ENCODE results near the gene MAP2K3. TPM values are rescaled to one million over a fixed set of nuclear protein-coding genes. Genes with fewer than 3 reads are reported as not detected.
A peak's percentile ranks its signal among the peaks of the same experiment; 100 is the strongest.

The MAP2K3 gene
- total and polyA plus RNA-seq, 11 donors: 29.4 to 170 (median 54.4) TPM

DNA sequence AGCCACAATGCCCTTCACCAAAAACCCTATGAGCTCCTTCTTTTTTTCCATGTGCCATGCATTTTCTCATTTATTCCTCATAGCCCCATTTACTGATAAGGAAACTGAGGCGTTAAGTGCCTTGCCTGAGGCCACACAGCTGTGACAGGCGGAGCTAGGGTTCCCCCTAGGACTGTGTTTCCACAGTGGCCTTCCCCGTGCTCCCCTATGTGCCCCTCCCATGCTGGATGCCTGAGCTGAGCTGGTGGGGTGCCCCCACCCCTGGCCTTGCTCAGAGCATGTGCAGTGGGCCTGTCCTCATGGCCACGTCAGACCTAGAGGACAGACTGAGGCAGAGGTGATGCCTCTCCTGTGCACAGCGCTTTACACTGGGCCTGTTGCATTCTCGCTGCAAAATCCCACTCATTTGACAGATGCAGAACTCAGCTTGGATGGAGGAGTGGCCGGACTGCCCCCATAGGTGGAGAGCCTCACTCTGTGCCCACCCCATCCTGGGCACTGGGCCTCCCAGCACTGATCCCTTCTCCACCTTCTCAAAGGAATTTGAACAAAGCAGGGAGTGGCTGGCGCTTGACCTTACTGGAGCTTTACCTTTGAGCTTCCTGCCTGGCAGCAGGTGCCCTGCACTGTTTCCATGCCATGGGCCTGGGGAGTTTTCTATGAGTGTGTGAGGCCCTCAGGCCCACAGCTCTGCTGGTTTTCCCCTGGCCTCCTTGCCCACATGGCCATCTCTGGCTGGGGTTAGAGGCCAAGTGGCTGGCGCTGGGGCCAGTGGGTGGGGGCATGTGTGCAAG lies 2.6 kb downstream of the MAP2K3 start:
- Histone ChIP-seq H3K36me3 (peaks cover 0 to 10% (median 0%) of the 10 kb centered on the region in 9 donors), H3K27ac (peak overlapping the region; percentile 69 to 99 (median 94)), H3K27me3 (no peaks in the 10 kb centered on the region), H3K9me3 (no peaks in the 10 kb centered on the region), H3K4me3 (peak overlapping the region in 11 of 12 donors; percentile 69 to 99 (median 94)), H3K4me1 (peaks cover 16 to 82% (median 59%) of the 10 kb centered on the region in 12 donors)
- no peak for TF ChIP-seq POLR2A (IDR thresholded peaks at IDR 0.05)
- TF ChIP-seq, protein P1, sequence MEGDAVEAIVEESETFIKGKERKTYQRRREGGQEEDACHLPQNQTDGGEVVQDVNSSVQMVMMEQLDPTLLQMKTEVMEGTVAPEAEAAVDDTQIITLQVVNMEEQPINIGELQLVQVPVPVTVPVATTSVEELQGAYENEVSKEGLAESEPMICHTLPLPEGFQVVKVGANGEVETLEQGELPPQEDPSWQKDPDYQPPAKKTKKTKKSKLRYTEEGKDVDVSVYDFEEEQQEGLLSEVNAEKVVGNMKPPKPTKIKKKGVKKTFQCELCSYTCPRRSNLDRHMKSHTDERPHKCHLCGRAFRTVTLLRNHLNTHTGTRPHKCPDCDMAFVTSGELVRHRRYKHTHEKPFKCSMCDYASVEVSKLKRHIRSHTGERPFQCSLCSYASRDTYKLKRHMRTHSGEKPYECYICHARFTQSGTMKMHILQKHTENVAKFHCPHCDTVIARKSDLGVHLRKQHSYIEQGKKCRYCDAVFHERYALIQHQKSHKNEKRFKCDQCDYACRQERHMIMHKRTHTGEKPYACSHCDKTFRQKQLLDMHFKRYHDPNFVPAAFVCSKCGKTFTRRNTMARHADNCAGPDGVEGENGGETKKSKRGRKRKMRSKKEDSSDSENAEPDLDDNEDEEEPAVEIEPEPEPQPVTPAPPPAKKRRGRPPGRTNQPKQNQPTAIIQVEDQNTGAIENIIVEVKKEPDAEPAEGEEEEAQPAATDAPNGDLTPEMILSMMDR (IDR thresholded peaks at IDR 0.05): no peak
- WGBS, 4 donors: 58 to 66% (median 65%) methylated on average over 9 of the region's 9 CpGs
- no peak for DNase-seq
- intact Hi-C loops (cut with DNase I): loop anchor here in 8 of 10 donors (2.0 to 10.0 kb wide), 7 partner anchors 162 to 245 kb away; partner anchors contain the start of genes USP22 (in 2 of the 8) and DHRS7B (in 1 of the 8)
- no peak for ATAC-seq

DNA sequence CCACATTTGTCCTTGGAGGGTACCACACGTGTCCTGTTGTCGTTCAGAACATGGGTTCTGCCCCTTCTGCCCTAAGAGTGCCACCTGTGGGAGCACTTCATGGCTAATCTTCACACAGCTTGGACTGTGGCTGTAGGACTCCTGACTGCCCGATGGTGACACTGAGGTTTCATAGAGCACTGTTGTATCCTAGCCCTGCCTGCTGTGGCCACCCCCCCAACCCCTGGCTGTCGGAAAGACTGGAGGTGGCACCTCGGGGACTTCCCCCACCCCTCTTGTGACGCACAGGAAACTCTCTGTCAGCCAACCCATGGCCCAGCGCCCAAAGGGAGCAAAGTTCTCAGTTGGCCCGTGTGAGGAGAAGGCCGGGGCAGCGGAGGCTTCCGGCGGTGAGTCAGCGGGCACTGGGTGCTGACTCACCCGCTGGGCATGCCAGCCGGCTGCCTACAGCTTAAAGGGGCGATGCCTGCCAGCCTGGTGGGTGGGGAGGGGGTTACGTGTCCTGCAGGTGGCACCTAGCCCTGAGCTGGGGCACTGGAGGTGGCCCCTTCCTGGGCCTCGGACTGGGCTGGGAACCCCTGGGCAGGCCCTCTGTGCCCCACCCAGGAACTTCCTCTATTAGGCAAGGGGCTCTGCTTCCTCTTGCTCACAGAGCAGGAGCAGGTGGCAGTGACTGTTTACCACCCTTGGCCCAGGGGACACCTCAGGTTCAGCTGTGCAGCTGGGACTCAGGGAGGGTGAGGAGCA lies 3.4 kb downstream of the MAP2K3 start:
- peak overlapping the region in 11 of 12 donors; percentile 69 to 99 (median 94) for H3K4me3 ChIP-seq
- intact Hi-C loops (cut with DNase I): loop anchor here in 8 of 10 donors (2.0 to 10.0 kb wide), 8 partner anchors 163 to 246 kb away; partner anchors contain the start of genes USP22 (in 3 of the 8) and DHRS7B (in 1 of the 8)
- peaks cover 16 to 74% (median 58%) of the 10 kb centered on the region in 12 donors for H3K4me1 ChIP-seq
- DNase-seq: peak; percentile 96 to 98 (median 97)
- peak overlapping the region; percentile 69 to 99 (median 94) for H3K27ac ChIP-seq
- H3K27me3 ChIP-seq: no peaks in the 10 kb centered on the region
- TF ChIP-seq, protein P1 (IDR thresholded peaks at IDR 0.05): peak in 2 of 12 donors; percentile 5 to 6
- TF ChIP-seq POLR2A (IDR thresholded peaks at IDR 0.05): peak in 1 of 2 donors; percentile 49
- H3K36me3 ChIP-seq: peaks cover 0 to 16% (median 0%) of the 10 kb centered on the region in 9 donors
- ATAC-seq: peak; percentile 64 to 75 (median 65)
- no peaks in the 10 kb centered on the region for H3K9me3 ChIP-seq
- 1 to 14% (median 3%) methylated on average over 2 to 18 of the region's 18 CpGs for WGBS, 4 donors

DNA sequence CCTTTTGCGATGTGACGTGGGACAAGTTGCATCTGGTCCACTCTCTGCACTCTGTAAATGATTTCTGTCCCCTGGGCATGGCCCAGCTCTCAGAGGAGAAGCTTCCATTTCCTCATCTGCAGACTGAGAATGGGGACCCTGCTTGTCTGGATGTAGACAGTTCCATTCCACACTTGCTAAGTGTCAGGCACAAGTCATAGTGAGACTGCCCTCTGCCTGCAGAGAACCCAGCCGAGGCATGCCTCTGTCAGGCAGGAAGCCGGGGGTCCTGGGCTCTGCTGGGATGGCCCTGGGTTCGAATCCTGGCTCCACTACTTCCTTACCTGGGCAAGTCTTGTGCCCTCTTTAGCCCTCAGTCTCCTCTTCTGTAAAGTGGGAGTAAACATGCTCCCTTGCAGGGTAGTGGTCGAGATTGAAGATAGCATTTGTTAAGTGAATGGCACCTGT lies 4.1 kb downstream of the MAP2K3 start:
- peak overlapping the region in 9 of 12 donors; percentile 69 to 99 (median 94) for H3K4me3 ChIP-seq
- peak overlapping the region; percentile 69 to 99 (median 94) for H3K27ac ChIP-seq
- 53 to 75% (median 55%) methylated on average over 5 to 6 of the region's 6 CpGs for WGBS, 4 donors
- no peak for TF ChIP-seq POLR2A (IDR thresholded peaks at IDR 0.05)
- TF ChIP-seq, protein P1 (IDR thresholded peaks at IDR 0.05): peak in 4 of 12 donors; percentile 9 to 30 (median 23)
- H3K4me1 ChIP-seq: peaks cover 16 to 79% (median 56%) of the 10 kb centered on the region in 12 donors
- no peaks in the 10 kb centered on the region for H3K27me3 ChIP-seq
- ATAC-seq: no peak
- peak in 1 of 5 donors; percentile 27 for DNase-seq
- H3K36me3 ChIP-seq: peaks cover 0 to 17% (median 0%) of the 10 kb centered on the region in 9 donors
- H3K9me3 ChIP-seq: no peaks in the 10 kb centered on the region
- intact Hi-C loops (cut with DNase I): loop anchor here in 8 of 10 donors (2.0 to 10.0 kb wide), 7 partner anchors 164 to 246 kb away; partner anchors contain the start of genes USP22 (in 3 of the 8) and DHRS7B (in 1 of the 8)
